Measurements from ENCODE around the gene DOCK3. TPM values are rescaled to one million over a fixed set of nuclear protein-coding genes. Genes with fewer than 3 reads are reported as not detected.
A peak's percentile ranks its signal among the peaks of the same experiment; 100 is the strongest.
"Not testable (repeated sequence)": the region's sequence is repeated elsewhere in the genome, so short reads cannot be mapped to it uniquely, and the experiment has no call there.

The DOCK3 gene
- total RNA-seq, 1 donor from 2014 or later, result 0.72 TPM

DNA sequence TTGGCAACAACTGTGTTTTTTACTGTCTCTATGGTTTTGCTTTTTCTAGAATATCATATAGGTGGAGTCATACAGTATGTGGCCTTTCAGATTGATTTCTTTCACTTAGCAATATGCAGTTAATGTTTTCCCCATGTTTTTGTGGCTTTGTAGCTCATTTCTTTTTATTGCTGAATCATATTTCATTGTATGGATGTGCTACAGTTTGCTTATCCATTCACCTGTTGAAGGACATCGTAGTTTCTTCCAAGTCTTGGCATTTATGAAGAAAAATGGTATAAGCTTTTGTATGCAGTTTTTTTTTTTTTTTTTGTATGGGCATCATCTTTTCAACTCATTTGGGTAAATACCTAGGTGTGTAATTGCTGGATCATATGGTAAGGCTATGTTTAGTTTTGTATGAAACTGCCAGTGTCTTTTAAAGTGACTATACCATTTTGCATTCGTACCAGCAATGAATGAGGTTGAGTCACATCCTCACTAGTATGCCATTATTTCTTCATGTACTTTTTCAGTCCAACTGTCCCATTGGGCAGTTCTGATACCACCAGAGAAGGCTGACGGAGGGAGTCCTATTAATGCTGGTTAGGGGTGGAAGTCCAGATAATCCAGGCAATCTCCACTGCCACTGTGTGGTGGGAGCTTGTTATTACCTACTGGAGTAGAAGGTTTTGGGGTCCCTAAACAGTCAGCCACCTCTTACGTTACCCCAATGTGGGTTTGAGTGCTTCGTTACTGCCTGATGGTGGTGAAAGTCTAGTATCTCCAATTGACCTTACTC is 210.5 kb downstream of the DOCK3 start:
- no peak for DNase-seq (ENCODE audit: low spot score)

DNA sequence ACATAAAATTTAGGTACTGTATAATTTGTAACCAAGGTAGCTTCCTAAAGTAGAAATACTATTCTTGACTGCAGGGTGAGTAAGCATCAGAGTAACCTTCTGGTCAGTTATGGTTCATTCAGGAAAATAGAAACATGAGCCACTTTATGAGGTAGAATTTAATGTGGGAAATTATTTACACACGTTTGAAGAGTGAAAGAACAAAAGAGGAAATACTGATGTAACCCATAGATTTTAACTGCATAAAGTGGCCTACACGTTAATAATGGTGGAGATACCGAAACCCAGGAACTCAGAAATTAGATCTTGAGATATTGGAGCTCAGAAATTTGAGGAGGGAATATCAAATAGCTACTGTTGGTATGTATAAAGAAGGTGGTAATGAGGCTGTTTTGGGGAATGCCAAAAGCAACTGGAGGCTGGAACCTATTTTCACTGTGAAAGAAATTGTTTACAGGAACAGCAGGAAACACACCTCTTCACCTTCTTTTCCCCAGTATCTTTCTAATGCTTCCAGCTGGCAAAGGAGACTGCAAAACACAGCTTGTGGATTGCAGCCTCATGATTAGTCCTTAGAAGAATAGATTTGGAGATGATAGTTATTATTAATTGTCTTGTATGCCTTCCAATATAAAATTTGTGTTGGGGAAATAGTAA is 216.1 kb downstream of the DOCK3 start:
- DNase-seq (ENCODE audit: low spot score), result no peak

DNA sequence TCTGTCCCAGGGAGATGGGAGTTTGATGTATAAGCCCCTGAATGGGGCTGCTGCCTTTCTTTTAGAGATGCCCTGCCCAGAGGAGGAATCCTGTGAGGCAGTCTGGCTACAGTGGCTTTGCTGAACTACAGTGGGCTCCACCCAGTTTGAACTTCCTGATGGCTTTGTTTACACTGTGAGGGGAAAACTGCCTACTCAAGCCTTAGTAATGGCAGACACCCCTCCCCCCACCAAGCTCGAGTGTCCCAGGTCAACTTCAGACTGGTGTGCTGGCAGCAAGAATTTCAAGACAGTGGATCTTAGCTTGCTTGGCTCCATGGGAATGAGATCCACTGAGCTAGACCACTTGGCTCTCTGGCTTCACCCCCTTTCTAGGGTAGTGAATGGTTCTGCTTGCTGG is 226.4 kb downstream of the DOCK3 start:
- not testable (repeated sequence) for DNase-seq (ENCODE audit: low spot score)

DNA sequence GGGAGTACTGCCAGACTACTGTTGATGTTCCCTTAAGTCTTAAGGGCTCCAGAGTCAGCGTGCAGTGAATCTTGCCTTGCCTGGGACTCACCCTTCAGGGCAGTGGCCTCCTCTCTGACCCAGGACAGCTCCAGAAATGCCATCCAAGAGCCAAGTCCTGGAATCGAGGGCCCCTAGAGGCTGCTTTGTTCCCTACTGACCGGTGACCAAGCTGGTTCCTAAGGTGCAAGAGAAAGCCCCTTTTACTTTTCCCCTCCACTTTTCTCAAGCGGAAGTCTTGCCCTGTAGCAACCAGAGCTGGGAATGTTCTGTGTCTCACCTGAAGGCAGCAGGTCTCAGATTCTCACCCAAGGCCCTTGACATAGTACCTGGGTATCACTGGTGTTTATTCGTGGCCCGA is 238.0 kb downstream of the DOCK3 start:
- no peak for DNase-seq (ENCODE audit: low spot score)

DNA sequence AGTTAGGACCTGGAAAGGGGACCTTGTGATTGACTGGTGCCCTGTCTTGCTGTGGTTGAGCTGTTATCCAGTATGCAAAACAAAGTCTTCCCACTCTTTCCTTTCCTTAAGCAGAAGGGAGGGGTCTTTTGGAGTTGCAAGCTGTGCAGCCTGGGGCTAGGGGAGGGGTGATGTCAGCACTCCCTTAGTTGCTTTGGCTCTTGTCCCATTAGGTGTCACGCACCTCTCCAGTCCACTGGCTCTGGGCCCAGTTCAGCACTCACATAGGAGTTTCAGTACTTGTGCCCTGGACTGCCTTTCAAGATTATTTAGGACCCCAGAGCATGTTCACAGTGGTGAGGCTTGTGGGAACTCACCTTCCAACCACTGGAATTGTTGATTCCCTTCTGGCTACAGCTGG is 238.5 kb downstream of the DOCK3 start:
- no peak for DNase-seq (ENCODE audit: low spot score)

DNA sequence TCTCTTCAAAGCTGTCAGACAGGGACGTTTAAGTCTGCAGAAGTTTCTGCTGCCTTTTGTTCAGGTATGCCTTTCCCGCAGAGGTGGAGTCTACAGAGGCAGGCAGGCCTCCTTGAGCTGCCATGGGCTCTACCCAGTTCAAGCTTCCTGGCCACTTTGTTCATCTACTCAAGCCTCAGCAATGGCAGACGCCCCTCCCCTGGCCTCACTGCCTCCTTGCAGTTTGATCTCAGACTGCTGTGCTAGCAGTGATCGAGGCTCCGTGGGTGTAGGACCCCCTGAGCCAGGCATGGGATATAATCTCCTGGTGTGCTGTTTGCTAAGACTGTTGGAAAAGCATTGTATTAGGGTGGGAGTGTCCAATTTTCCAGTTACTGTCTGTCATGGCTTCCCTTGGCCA is 247.3 kb downstream of the DOCK3 start:
- DNase-seq (ENCODE audit: low spot score), result not testable (repeated sequence)

DNA sequence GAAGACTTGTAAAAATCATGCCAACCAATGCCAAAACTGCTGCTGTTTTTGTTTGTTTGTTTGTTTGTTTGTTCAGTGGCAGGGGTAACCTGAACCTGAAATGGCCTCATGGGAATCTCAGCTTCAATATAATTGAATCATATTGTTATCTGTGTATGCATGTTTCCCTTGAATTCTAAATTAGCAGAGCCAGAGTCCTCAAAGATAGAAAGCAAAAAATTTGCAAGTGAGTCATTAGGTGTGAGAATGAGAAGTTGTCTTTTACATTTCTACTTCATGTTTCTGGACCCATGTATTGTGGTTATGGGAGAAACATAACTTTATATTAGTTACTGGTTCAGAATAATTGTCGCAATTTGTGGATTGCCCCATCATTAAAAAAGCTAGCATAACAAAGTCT is 249.2 kb downstream of the DOCK3 start:
- no peak for DNase-seq (ENCODE audit: low spot score)

DNA sequence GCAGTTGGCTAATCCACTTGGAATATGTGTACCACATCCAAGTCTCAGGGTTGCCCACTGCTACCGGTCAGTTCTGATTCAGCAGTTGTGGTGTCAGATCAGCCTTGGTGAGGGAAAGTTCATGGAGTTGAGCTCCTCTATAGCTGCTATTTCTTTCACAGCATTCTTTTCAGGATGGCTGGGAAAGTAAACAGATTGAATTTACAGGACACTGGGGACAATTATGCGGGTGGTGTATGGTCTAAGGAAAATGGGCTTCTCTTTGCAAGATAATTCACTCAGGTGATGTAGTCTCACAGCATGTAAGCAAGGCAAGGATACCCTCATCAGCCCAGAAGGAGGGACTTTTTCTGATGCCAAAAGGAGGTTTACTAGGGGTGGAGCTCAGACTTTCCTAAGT is 249.9 kb downstream of the DOCK3 start:
- no peak for DNase-seq (ENCODE audit: low spot score)

DNA sequence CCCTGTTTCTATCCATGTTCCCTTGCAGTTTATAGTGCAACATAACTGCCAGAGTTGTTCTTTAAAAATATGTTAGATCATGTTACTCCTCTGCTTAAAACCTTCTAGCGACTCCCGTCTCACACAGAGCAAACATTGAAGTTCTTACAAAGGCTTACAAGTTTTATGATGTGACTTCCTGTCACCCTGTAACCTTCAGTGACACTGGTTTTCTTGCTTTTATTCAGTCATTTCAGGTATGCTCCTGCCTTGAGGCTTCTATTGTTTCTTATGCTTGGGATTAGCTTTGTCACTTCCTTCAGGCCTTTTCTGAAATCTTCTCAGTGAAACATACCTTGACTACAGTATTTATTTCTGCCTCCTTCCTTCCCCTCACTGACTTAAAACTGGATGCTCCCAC is 252.1 kb downstream of the DOCK3 start:
- DNase-seq (ENCODE audit: low spot score), result no peak

DNA sequence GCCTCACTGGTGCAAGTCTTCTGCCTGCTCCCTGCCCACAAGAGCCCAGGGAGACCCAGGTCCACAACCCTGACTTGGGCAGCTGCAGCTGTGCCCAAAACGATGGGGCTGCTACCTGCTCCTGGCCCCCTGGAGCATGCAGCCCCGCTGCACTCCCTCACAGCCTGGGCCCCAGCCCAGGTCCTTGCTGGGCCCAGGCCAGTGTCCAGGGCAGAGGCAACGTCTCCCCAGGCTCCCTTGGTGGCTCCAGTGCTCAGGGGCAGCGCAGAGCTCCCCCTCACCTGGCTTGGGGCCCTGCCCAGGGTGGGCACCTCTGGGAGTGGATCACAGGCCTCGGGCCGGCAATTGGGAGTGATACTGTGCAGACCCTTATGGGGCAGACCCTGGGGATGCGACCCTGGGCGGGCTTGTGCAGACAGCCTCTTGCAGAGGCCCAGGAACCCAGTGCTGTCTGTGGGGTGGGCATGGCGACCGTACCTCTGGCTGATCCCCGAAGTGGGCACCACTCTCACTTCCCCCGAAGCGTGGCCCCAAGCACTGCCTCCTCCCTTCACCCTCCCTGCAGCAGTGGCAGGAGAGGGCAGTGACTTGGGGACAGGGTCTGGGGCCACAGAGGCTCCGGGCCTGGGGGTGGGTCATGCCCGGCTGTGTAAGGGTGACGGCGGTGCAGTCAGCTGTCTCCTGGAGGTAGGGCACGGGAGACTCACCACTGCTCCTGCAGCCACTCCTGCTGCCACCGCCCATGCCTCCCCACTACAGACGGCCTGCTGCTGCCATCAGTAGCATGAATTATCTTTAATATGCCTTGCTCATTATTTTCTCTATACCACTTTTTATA is 255.9 kb downstream of the DOCK3 start:
- no peak for DNase-seq (ENCODE audit: low spot score)

DNA sequence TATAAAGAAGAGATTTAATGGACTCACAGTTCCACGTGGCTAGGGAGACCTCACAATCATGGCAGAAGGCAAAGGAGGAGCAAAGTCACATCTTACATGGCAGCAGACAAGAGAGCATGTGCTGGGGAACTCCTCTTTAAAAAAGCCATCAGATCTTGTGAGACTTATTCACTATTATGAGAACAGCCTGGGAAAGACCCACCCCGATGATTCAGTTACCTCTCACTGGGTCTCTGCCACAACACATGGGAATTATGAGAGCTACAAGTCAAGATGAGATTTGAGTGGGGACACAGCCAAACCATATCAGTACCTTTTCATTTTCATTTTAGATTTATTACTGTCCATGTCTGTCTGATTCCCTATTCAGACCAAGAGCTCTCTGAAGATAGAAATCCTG is 258.2 kb downstream of the DOCK3 start:
- not testable (repeated sequence) for DNase-seq (ENCODE audit: low spot score)

DNA sequence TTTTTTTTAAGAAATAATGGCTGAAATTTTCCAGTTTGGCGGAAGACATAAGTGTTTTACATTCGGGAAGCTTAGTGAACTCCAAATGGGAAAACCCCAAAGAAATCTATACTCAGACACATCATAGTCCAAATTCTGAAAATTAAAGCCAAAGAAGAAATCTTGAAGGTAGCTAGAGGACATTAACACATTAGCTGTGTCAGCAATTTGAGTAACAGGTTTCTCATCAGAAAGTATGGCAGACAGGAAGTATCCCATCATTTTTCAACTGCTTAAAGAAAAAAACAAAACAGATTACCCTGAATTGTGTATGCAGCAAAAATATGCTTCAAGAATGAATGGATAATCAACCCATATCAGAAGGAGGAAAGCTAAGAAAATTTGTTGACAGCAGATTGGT is 261.7 kb downstream of the DOCK3 start:
- no peak for DNase-seq (ENCODE audit: low spot score)

DNA sequence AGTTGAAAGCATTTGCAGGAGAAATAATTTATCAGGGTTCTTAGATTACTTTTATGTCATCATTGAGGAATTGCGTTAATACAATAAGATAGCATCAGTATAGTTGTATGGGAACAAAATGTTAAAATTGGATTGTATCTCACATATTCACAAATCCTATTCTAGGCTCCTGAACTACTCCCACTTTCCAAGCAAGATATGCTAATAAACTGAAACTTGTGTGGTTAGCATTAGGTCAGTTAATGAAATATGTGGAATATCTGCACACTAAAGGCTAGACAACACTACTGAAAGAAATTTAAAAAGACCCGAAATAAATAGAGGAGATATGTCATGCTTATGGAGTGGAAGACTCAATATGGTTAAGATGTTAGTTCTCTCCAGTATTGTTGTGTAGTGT is 272.7 kb downstream of the DOCK3 start:
- no peak for DNase-seq (ENCODE audit: low spot score)

DNA sequence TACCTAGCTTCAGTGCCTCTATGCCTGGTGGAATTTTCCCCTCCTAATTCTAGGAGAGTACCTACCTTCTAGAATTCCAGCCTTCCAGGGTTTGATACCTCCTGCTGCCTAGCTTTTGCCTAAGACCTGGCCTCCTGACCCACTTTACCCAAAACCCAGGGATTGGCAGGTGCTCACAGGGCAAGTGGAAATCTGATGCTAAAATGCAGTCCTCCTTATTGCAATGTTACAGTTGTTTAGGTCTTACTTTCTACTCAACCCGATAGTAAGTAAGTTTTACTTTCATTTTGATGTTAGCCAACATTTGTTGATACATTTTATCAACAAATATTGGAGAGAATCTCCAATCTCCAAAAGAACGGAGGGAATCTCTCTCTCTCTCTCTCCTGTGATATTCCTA is 275.9 kb downstream of the DOCK3 start:
- no peak for DNase-seq (ENCODE audit: low spot score)

DNA sequence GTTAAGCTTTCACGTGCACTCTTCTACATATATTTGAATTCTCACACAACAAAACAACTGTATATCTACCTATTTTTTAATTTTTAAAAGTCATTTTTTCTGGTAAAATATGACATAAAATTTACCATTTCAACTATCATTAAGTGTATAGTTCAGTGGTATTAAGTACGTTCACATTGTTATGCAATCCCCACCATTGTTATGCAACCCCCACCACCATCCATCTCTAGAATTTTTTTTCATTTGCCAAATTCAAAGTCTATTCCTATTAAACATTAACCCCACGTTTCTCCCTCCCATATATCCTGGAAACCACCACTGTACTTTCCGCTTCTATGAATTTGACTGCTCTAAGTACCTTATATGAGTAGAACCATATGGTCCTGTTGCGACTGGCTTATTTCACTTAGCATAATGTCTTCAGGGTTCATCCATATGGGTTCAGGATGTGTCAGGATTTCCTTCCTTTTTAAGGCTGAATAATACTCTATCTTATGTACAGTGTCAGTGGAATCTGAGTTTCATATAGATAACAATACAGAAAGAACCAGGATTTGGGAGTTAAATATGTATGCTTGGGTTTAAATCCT is 279.2 kb downstream of the DOCK3 start:
- DNase-seq (ENCODE audit: low spot score), result no peak

DNA sequence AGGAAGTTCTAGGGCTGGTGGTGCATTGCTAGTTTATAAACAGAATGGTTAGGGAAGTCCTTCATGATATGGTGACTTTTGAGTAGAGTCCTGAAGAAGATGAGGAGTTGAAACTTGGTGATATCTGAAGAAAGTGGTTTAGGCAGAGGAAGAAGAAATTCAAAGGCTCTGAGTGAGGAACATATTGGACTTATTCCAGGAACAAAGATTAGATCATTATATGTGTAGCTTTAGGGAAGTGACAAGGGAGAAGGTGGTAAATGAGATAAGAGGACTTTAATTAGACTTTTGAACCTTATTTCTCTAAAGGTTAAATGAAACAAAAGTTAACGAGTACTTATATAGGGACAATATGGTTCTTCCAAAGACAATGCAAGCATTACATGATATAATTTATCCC is 286.7 kb downstream of the DOCK3 start:
- no peak for DNase-seq (ENCODE audit: low spot score)

DNA sequence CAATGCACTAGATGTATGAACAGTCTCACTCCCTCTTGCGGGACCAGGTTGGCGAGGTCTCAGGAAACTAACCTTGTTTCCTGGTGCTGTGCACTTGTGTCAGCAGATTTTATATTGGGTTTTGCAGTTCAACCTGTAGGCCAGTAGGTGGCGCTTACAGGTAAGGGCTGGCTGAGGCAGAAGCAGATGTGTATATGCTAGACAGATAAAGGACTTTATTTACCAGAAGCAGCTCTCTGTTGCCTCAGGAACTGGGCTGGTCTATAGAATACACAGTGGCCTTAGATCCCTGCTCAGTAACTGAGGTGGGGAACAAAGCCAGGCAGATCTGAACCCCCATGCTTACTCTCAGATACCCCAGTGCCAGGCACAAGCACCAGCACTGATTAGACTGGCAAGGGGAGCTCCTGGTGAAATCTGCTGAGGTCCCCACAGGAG is 296.8 kb downstream of the DOCK3 start:
- peak; percentile 55 for DNase-seq (ENCODE audit: low spot score)

DNA sequence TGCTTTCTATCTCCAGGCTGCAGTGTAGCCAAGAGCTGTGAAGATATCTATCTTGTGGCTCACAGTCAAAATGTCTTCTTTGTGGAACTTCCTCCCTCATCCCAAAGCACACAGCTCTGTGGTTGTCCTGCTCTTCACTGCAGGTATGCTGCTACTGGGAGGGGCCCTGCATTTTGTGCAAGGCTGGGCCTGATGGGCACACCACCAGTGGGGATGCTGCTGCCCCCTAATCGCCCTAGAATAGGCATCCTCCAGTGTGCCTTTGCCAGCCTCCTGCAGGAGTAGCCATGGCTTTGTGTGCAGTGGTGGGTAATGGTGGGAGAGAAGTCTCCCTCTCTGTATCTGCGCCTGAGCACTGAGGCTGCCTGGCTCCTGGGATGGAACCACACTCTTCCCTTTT is 297.3 kb downstream of the DOCK3 start:
- DNase-seq (ENCODE audit: low spot score), result no peak

DNA sequence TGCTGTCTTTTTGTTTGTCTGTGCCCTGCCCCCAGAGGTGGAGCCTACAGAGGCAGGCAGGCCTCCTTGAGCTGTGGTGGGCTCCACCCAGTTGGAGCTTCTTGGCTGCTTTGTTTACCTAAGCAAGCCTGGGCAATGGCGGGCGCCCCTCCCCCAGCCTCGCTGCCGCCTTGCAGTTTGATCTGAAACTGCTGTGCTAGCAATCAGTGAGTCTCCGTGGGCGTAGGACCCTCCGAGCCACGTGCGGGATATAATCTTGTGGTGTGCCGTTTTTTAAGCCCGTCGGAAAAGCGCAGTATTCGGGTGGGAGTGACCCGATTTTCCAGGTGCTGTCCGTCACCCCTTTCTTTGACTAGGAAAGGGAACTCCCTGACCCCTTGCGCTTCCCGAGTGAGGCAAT is 303.9 kb downstream of the DOCK3 start:
- DNase-seq (ENCODE audit: low spot score), result not testable (repeated sequence)

DNA sequence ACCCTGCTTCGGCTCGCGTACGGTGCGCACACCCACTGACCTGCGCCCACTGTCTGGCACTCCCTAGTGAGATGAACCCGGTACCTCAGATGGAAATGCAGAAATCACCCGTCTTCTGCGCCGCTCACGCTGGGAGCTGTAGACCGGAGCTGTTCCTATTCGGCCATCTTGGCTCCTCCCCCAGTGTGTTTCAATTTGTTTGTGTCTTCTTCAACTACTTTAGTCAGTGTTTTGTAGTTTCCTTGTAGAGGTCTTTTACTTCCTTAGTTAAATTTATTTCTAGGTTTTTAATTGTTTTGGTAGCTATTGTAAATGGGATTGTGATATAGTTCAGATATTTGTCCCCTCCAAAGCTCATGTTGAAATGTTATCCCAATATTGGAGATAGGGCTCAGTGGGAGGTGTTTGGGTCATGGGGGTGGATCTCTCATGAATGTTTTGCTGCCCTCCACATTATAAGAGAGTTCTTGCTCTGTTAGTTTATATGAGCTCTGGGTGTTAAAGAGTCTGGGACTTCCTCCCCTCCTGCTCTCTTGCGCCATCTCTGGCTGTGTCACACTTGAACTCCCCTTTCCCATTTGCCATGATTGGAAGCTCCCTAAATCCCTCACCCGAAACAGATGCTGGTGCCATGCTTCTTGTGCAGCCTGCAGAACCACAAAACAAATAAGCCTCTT is 304.4 kb downstream of the DOCK3 start:
- no peak for DNase-seq (ENCODE audit: low spot score)

DNA sequence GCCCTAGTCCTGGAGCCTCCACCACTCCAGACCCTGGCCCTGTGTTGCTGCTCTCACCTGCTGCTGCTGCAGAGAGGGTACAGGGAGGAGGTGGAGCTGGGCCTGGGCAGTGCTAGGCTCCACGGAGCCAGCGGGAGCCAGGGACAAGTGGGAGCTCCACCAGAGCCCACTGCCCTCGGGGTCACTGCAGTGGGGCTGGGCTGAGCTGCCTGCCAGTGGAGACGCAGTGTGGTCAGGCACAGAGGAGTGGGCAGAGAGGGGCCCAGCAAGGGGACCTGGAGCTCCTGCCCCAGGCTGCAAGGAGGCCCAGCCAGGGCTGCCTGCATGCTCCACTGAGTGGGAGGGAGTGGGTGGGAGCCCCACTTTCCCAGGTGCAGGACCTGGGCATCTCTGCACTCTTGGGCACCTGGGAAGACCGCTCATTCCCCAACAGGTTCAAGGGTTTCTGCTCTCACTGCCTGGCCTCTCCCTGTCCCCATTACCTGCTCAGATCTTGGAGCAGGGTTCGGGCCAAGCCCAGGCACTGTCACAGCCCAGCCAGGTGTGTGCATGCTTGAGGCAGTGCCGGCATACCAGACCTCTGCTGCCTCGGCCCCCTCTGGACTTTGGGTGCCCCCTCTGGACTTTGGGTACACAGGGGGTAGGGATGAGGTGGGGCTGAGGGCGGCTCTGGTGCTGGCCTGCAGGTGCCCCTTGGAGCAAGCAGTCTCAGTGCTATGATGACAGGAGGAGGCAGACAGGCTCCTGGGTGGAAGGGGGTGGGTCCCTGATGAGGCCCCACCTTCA is 308.0 kb downstream of the DOCK3 start:
- no peak for DNase-seq (ENCODE audit: low spot score)
